OCI-LY7 (cell line): Measurements from ENCODE around the gene CHADL. TPM values are rescaled to one million over a fixed set of nuclear protein-coding genes. Genes with fewer than 3 reads are reported as not detected.

Experiments
- BruUV-seq: library from RNA; stranded (reverse); fragments of 400-500 nt; replicated peaks from 2 replicates; lab custom pipeline; 2021; lab: Mats Ljungman, UMichigan
- CTCF ChIA-PET: fragments of 300-600 bp; sonication (Branson Sonifier 250); formaldehyde crosslinking; loops from one replicate; lab custom pipeline; 2022; ENCODE audit warnings: antibody characterized with exemption; ENCODE audit not compliant: unreplicated experiment; lab: Charles Lee
- POLR2A ChIA-PET: fragments of 300-600 bp; sonication (Branson Sonifier 250); formaldehyde crosslinking; loops from one replicate; lab custom pipeline; 2022; ENCODE audit warnings: antibody characterized with exemption; lab: Charles Lee
- DNase-seq: peaks from one replicate; pipeline ENCODE4 v3.0.0-alpha.2; 2015; ENCODE audit warnings: low spot score
- H2AFZ ChIP-seq: fragments of 200-600 bp; sonication (generic), shearing (Covaris generic); 2 replicates; pipeline ENCODE4 v1.6.1; 2014; ENCODE audit warnings: mild to moderate bottlenecking, antibody characterized with exemption, low read length, moderate library complexity
- H3K27ac ChIP-seq: fragments of 200-600 bp; sonication (generic); 2 replicates; pipeline ENCODE4 v1.5.1; 2014; ENCODE audit warnings: mixed run types, low read depth, mild to moderate bottlenecking, moderate library complexity, low read length, inconsistent platforms; ENCODE audit not compliant: poor library complexity, severe bottlenecking
- H3K36me3 ChIP-seq: fragments of 200-600 bp; sonication (generic); 2 replicates; pipeline ENCODE4 v1.6.1; 2014; ENCODE audit warnings: mild to moderate bottlenecking, antibody characterized with exemption, low read length, moderate library complexity, mixed read lengths; ENCODE audit not compliant: insufficient read depth
- H3K4me1 ChIP-seq: fragments of 200-600 bp; sonication (generic); 2 replicates; pipeline ENCODE4 v1.5.1; 2014; ENCODE audit warnings: mild to moderate bottlenecking, low read length; ENCODE audit not compliant: insufficient read depth, poor library complexity, severe bottlenecking
- H3K4me2 ChIP-seq: fragments of 200-600 bp; sonication (generic); 2 replicates; pipeline ENCODE4 v1.6.1; 2014; ENCODE audit warnings: mild to moderate bottlenecking, low read length
- H3K4me3 ChIP-seq: fragments of 200-600 bp; sonication (generic); 2 replicates; pipeline ENCODE4 v1.5.1; 2014; ENCODE audit warnings: mild to moderate bottlenecking, low read depth, low read length; ENCODE audit not compliant: poor library complexity, severe bottlenecking
- H3K79me2 ChIP-seq: fragments of 200-600 bp; sonication (generic); 2 replicates; pipeline ENCODE4 v1.6.1; 2016; ENCODE audit warnings: low read depth, mild to moderate bottlenecking, low read length, moderate library complexity, mixed read lengths; ENCODE audit not compliant: insufficient read depth
- H3K9me2 ChIP-seq: fragments of 200-600 bp; sonication (generic); 2 replicates; pipeline ENCODE4 v1.6.1; 2016; ENCODE audit warnings: mild to moderate bottlenecking, low read length, mixed read lengths; ENCODE audit not compliant: insufficient read depth
- H3K9me3 ChIP-seq: fragments of 200-600 bp; sonication (generic); 2 replicates; pipeline ENCODE4 v1.6.1; 2014; ENCODE audit warnings: mild to moderate bottlenecking, mixed run types, low read length, mixed read lengths
- H4K20me1 ChIP-seq: fragments of 200-600 bp; sonication (generic); 2 replicates; pipeline ENCODE4 v1.6.1; 2014; ENCODE audit warnings: mild to moderate bottlenecking, antibody characterized with exemption, low read length, moderate library complexity, mixed read lengths; ENCODE audit not compliant: insufficient read depth
- CTCF ChIP-seq: fragments of 200-600 bp; sonication (generic); conservative IDR thresholded peaks from 2 replicates; pipeline ENCODE4 v1.5.1; 2014; ENCODE audit warnings: mild to moderate bottlenecking, antibody characterized with exemption, low read length, moderate library complexity, mixed read lengths
- EZH2phosphoT487 ChIP-seq: fragments of 200-600 bp; sonication (generic); IDR thresholded peaks from 2 replicates; pipeline ENCODE4 v1.6.1; 2018; ENCODE audit warnings: low read depth, borderline replicate concordance, mild to moderate bottlenecking, mixed run types, antibody characterized with exemption, low read length, moderate library complexity, mixed read lengths
- intact Hi-C: fragments of 100-400 bp; cut with micrococcal nuclease; formaldehyde crosslinking; loops from one replicate; pipeline ENCODE4 v1.10.0; 2022; ENCODE audit not compliant: unreplicated experiment
- total RNA-seq, 2 experiments: library from RNA; depleted of rRNA in 1 of 2; stranded (reverse); fragments of >200 nt in 1 of 2; shearing (Covaris generic) in 1 of 2; gene quantifications; 2 replicates each; pipeline ENCODE4 v1.2.3, GENCODE V29; 2014 to 2022

Gene CHADL
- total RNA-seq, 2 experiments from 2014 or later = 0.42 to 0.60 TPM

- peak within 1 kb of the TSS; percentile 83 for H2AFZ ChIP-seq
- POLR2A ChIA-PET = no interaction called here
- peak within 1 kb of the TSS; percentile 82 for H3K4me2 ChIP-seq
- H4K20me1 ChIP-seq = no peaks in the 10 kb centered on the region
- H3K27ac ChIP-seq = peak within 1 kb of the TSS; percentile 54
- peaks cover 19% of the 10 kb centered on the region for H3K4me1 ChIP-seq
- peaks cover 17% of the 10 kb centered on the region; the same call in 1 of the 2 replicates for H3K79me2 ChIP-seq
- no peaks in the 10 kb centered on the region for H3K9me2 ChIP-seq
- TF ChIP-seq CTCF (no peak), EZH2phosphoT487 (no peak)
- H3K4me3 ChIP-seq = peak within 1 kb of the TSS; percentile 76
- TSS peak; percentile 89 for BruUV-seq
- CTCF ChIA-PET = no interaction called here
- DNase-seq = peak; percentile 97
- no peaks in the 10 kb centered on the region for H3K9me3 ChIP-seq
- peaks cover 8% of the 10 kb centered on the region; the same call in 1 of the 2 replicates for H3K36me3 ChIP-seq
- intact Hi-C loops = loop anchor here (5.0 kb wide), 1 partner anchor 113 kb away; the partner anchor contains the start of gene EP300
Measured at GRCh38 chr22:41204992-41205900, 35.5 kb downstream of the CHADL start, which contains the start of gene L3MBTL2. Gene L3MBTL2, plus strand, starts transcription at chr22:41205312. Its CDS starts 51 bp downstream, at chr22:41205363.

- H3K27ac ChIP-seq = no peak overlapping the region
- no peak overlapping the region for H3K4me2 ChIP-seq
- DNase-seq = no peak
- ChIA-PET CTCF (no interaction called here), POLR2A (no interaction called here)
- no peaks in the 10 kb centered on the region for H3K9me3 ChIP-seq
- H3K4me1 ChIP-seq = peaks cover 19% of the 10 kb centered on the region
- no peaks in the 10 kb centered on the region for H4K20me1 ChIP-seq
- peaks cover 17% of the 10 kb centered on the region; the same call in 1 of the 2 replicates for H3K79me2 ChIP-seq
- no peak overlapping the region for H3K4me3 ChIP-seq
- intact Hi-C loops = no loop called here
- H3K36me3 ChIP-seq = no peaks in the 10 kb centered on the region
- H3K9me2 ChIP-seq = no peaks in the 10 kb centered on the region
- no TSS peak for BruUV-seq
- no peak overlapping the region for H2AFZ ChIP-seq
- TF ChIP-seq EZH2phosphoT487 = no peak
- TF ChIP-seq CTCF = no peak
Measured at GRCh38 chr22:41204066-41204465, 36.7 kb downstream of the CHADL start.

- DNase-seq = no peak
- Histone ChIP-seq H3K9me3 (no peaks in the 10 kb centered on the region), H2AFZ (no peak overlapping the region), H3K4me1 (peaks cover 24% of the 10 kb centered on the region), H3K36me3 (no peaks in the 10 kb centered on the region), H3K9me2 (no peaks in the 10 kb centered on the region), H3K4me3 (no peak overlapping the region), H3K4me2 (no peak overlapping the region), H3K27ac (no peak overlapping the region), H3K79me2 (peaks cover 17% of the 10 kb centered on the region; the same call in 1 of the 2 replicates), H4K20me1 (no peaks in the 10 kb centered on the region)
- CTCF ChIA-PET = no interaction called here
- intact Hi-C loops = no loop called here
- no TSS peak for BruUV-seq
- POLR2A ChIA-PET = interaction anchor here (0.6 kb wide), 1 partner anchor 287 kb away, joined by 3 read pairs; no protein-coding TSS in a partner anchor
- no peak for TF ChIP-seq EZH2phosphoT487
- no peak for TF ChIP-seq CTCF
Measured at GRCh38 chr22:41203118-41203517, 37.6 kb downstream of the CHADL start.
